ENCODE results near the gene NRN1. TPM values are rescaled to one million over a fixed set of nuclear protein-coding genes. Genes with fewer than 3 reads are reported as not detected.

Gene NRN1
- total RNA-seq, 2 donors from 2014 or later = 0.99 to 4.4 TPM

DNA sequence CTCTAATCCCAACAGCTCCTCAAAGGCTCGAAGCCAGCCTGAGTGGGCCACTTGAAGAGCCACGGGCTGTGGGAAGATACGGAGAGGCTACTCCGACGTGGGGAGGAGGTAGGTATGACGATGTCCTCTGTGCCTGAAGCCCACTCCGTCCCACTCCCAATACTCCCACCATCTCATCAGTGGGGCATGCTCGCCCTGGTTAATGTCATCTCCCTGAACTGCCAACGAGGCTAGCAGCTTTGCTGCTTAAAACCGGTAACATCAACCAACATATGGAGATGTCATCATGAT is 11.1 kb downstream of the NRN1 start:
- Histone ChIP-seq H3K27ac (no peak overlapping the region), H3K36me3 (replicated peaks in 1 of 2; ENCODE audit: insufficient read depth in 1 of 2, low read depth in 2 of 2) (no peaks in the 10 kb centered on the region), H3K27me3 (peaks cover 0 to 61% of the 10 kb centered on the region in 2 donors), H3K9me3 (no peaks in the 10 kb centered on the region), H3K4me3 (no peak overlapping the region), H3K4me1 (peaks cover 33% of the 10 kb centered on the region)
- WGBS, 2 donors = 18 to 22% methylated on average over 10 of the region's 10 CpGs
- no peak for DNase-seq
- TF ChIP-seq, protein P1, sequence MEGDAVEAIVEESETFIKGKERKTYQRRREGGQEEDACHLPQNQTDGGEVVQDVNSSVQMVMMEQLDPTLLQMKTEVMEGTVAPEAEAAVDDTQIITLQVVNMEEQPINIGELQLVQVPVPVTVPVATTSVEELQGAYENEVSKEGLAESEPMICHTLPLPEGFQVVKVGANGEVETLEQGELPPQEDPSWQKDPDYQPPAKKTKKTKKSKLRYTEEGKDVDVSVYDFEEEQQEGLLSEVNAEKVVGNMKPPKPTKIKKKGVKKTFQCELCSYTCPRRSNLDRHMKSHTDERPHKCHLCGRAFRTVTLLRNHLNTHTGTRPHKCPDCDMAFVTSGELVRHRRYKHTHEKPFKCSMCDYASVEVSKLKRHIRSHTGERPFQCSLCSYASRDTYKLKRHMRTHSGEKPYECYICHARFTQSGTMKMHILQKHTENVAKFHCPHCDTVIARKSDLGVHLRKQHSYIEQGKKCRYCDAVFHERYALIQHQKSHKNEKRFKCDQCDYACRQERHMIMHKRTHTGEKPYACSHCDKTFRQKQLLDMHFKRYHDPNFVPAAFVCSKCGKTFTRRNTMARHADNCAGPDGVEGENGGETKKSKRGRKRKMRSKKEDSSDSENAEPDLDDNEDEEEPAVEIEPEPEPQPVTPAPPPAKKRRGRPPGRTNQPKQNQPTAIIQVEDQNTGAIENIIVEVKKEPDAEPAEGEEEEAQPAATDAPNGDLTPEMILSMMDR (IDR thresholded peaks at IDR 0.05) = no peak
- TF ChIP-seq POLR2A (IDR thresholded peaks at IDR 0.05) = no peak
- ATAC-seq = no peak
- intact Hi-C loops (cut with DNase I) = no loop called here

- H3K9me3 ChIP-seq = no peaks in the 10 kb centered on the region
- H3K27ac ChIP-seq = no peak overlapping the region
- intact Hi-C loops (cut with DNase I) = no loop called here
- ATAC-seq (no peak), DNase-seq (no peak)
- WGBS, 2 donors = 9 to 17% methylated on average over 19 to 26 of the region's 26 CpGs
- no peak overlapping the region for H3K4me3 ChIP-seq
- H3K4me1 ChIP-seq = peaks cover 33% of the 10 kb centered on the region
- H3K27me3 ChIP-seq = peaks cover 0 to 58% of the 10 kb centered on the region in 2 donors
- no peaks in the 10 kb centered on the region for H3K36me3 ChIP-seq (replicated peaks in 1 of 2; ENCODE audit: insufficient read depth in 1 of 2, low read depth in 2 of 2)
- TF ChIP-seq, protein P1 (IDR thresholded peaks at IDR 0.05) = no peak
- TF ChIP-seq POLR2A (IDR thresholded peaks at IDR 0.05) = no peak
Measured at GRCh38 chr6:5994999-5995657, 11.6 kb downstream of the NRN1 start.

GRCh38 chr6:5994234-5994998 is 12.3 kb downstream of the NRN1 start:
- H3K27me3 ChIP-seq = peaks cover 0 to 51% of the 10 kb centered on the region in 2 donors

GRCh38 chr6:5992551-5993225 is 14.0 kb downstream of the NRN1 start:
- Histone ChIP-seq H3K9me3 (no peaks in the 10 kb centered on the region), H3K27me3 (peaks cover 0 to 36% of the 10 kb centered on the region in 2 donors), H3K27ac (no peak overlapping the region), H3K36me3 (replicated peaks in 1 of 2; ENCODE audit: insufficient read depth in 1 of 2, low read depth in 2 of 2) (no peaks in the 10 kb centered on the region), H3K4me1 (peaks cover 22% of the 10 kb centered on the region), H3K4me3 (no peak overlapping the region)
- 26 to 47% methylated on average over 5 to 10 of the region's 10 CpGs for WGBS, 2 donors
- TF ChIP-seq POLR2A (IDR thresholded peaks at IDR 0.05) = no peak
- TF ChIP-seq, protein P1 (IDR thresholded peaks at IDR 0.05) = no peak
- ATAC-seq (no peak), DNase-seq (no peak)
- intact Hi-C loops (cut with DNase I) = no loop called here

More at GRCh38 chr6:5994234-5994998, 12.3 kb downstream of the NRN1 start:
- 11 to 16% methylated on average over 12 to 38 of the region's 38 CpGs for WGBS, 2 donors
- Histone ChIP-seq H3K36me3 (replicated peaks in 1 of 2; ENCODE audit: insufficient read depth in 1 of 2, low read depth in 2 of 2) (no peaks in the 10 kb centered on the region), H3K4me1 (peaks cover 29% of the 10 kb centered on the region), H3K4me3 (no peak overlapping the region), H3K27ac (no peak overlapping the region), H3K9me3 (no peaks in the 10 kb centered on the region)
- DNase-seq (no peak), ATAC-seq (no peak)
- intact Hi-C loops (cut with DNase I) = no loop called here
- no peak for TF ChIP-seq POLR2A (IDR thresholded peaks at IDR 0.05)
- TF ChIP-seq, protein P1 (IDR thresholded peaks at IDR 0.05) = no peak

All from body of pancreas (tissue), 4 donors.